Neural cell (in vitro differentiated cells): ENCODE data around the gene SEC16A. TPM values are rescaled to one million over a fixed set of nuclear protein-coding genes. Genes with fewer than 3 reads are reported as not detected.

Experiments
- H2AFZ ChIP-seq: fragments of 200-600, 300-800 bp; sonication (generic), shearing (Covaris generic); 2 replicates; pipeline ENCODE4 v1.6.0; 2014; ENCODE audit warnings: low read depth, mild to moderate bottlenecking, antibody characterized with exemption, low read length, moderate library complexity
- H3F3A ChIP-seq: fragments of 200-600 bp; shearing (Covaris generic); 2 replicates; pipeline ENCODE4 v1.6.1; 2016; ENCODE audit warnings: mild to moderate bottlenecking, moderate library complexity, mixed read lengths, antibody characterized with exemption, low read length; ENCODE audit not compliant: insufficient read depth, poor library complexity, severe bottlenecking
- H3K27ac ChIP-seq: fragments of 200-600, 300-800 bp; sonication (generic), shearing (Covaris generic); 2 replicates; pipeline ENCODE4 v1.5.1; 2014; ENCODE audit warnings: mild to moderate bottlenecking, low read length, moderate library complexity
- H3K27me3 ChIP-seq: fragments of 300-800, 200-600 bp; sonication (generic), shearing (Covaris generic); 2 replicates; pipeline ENCODE4 v1.6.0; 2014; ENCODE audit warnings: mild to moderate bottlenecking, low read depth, low read length, moderate library complexity; ENCODE audit not compliant: insufficient read depth
- H3K36me3 ChIP-seq: fragments of 300-800, 200-600 bp; sonication (generic), shearing (Covaris generic); 2 replicates; pipeline ENCODE4 v1.5.1; 2014; ENCODE audit warnings: mild to moderate bottlenecking, antibody characterized with exemption, low read length, moderate library complexity; ENCODE audit not compliant: insufficient read depth
- H3K4me2 ChIP-seq: fragments of 300-800, 200-600 bp; sonication (generic), shearing (Covaris generic); 2 replicates; pipeline ENCODE4 v1.6.0; 2014; ENCODE audit warnings: mild to moderate bottlenecking, low read length
- H3K4me3 ChIP-seq: fragments of 300-800, 200-600 bp; sonication (generic), shearing (Covaris generic); 2 replicates; pipeline ENCODE4 v1.5.1; 2014; ENCODE audit warnings: mild to moderate bottlenecking, low read length, moderate library complexity
- H3K79me2 ChIP-seq: fragments of 200-600 bp; shearing (Covaris generic); replicated peaks from 2 replicates; pipeline ENCODE4 v1.6.0; 2014; ENCODE audit warnings: mild to moderate bottlenecking, low read length, moderate library complexity; ENCODE audit not compliant: insufficient read depth
- H3K9ac ChIP-seq: fragments of 300-800, 200-600 bp; sonication (generic), shearing (Covaris generic); 2 replicates; pipeline ENCODE4 v1.6.1; 2016; ENCODE audit warnings: mild to moderate bottlenecking, low read length, mixed read lengths
- H3K9me2 ChIP-seq: fragments of 200-600 bp; shearing (Covaris generic); 2 replicates; pipeline ENCODE4 v1.6.1; 2016; ENCODE audit warnings: mild to moderate bottlenecking, low read length, mixed read lengths; ENCODE audit not compliant: insufficient read depth
- H3K9me3 ChIP-seq: fragments of 200-600, 300-800 bp; sonication (generic), shearing (Covaris generic); 2 replicates; pipeline ENCODE4 v1.6.1; 2016; ENCODE audit warnings: mild to moderate bottlenecking, mixed run types, low read length, moderate library complexity, mixed read lengths
- H4K20me1 ChIP-seq: fragments of 200-600 bp; shearing (Covaris generic); 2 replicates; pipeline ENCODE4 v1.6.1; 2016; ENCODE audit warnings: mild to moderate bottlenecking, mixed run types; ENCODE audit not compliant: insufficient read depth
- CTCF ChIP-seq: fragments of 450-650 bp; IDR thresholded peaks from 2 replicates; pipeline ENCODE4 v1.5.1; 2014; ENCODE audit warnings: antibody characterized with exemption, mild to moderate bottlenecking, moderate library complexity; ENCODE audit not compliant: poor library complexity, severe bottlenecking
- EP300 ChIP-seq: fragments of 450-650 bp; conservative IDR thresholded peaks from 2 replicates; pipeline ENCODE4 v1.6.1; 2014; ENCODE audit warnings: antibody characterized with exemption, mild to moderate bottlenecking, moderate library complexity; ENCODE audit not compliant: poor library complexity, severe bottlenecking
- EZH2 ChIP-seq: fragments of 200-600, 300-800 bp; shearing (Covaris generic), sonication (generic); IDR thresholded peaks from 2 replicates; pipeline ENCODE4 v1.6.1; 2014; ENCODE audit warnings: antibody characterized with exemption, low read length, borderline replicate concordance, mild to moderate bottlenecking; ENCODE audit not compliant: insufficient read depth, poor library complexity, severe bottlenecking
- MXI1 ChIP-seq: fragments of 450-650 bp; conservative IDR thresholded peaks from 2 replicates; pipeline ENCODE4 v1.6.1; 2014; ENCODE audit warnings: antibody characterized with exemption, mild to moderate bottlenecking; ENCODE audit not compliant: poor library complexity, severe bottlenecking
- POLR2AphosphoS5 ChIP-seq: IDR thresholded peaks from 2 replicates; pipeline ENCODE4 v1.6.1; 2012
- RAD21 ChIP-seq: fragments of 450-650 bp; conservative IDR thresholded peaks from 2 replicates; pipeline ENCODE4 v1.6.1; 2014; ENCODE audit warnings: antibody characterized with exemption, mild to moderate bottlenecking, moderate library complexity
- SMC3 ChIP-seq: fragments of 450-650 bp; conservative IDR thresholded peaks from 2 replicates; pipeline ENCODE4 v1.6.1; 2014; ENCODE audit warnings: antibody characterized with exemption, mild to moderate bottlenecking, moderate library complexity; ENCODE audit not compliant: poor library complexity
- TAF1 ChIP-seq: IDR thresholded peaks from 2 replicates; pipeline ENCODE4 v1.6.1; 2012; ENCODE audit warnings: low read depth
- polyA plus RNA-seq: library from polyadenylated mRNA; depleted of rRNA; stranded (reverse); fragments of >200 nt; gene quantifications from 2 replicates; pipeline ENCODE4 v1.2.3, GENCODE V29; 2014
- TF ChIP-seq, protein P1 (sequence below): IDR thresholded peaks from 2 replicates; pipeline ENCODE4 v1.6.1; 2012; ENCODE audit warnings: borderline replicate concordance

SEC16A gene
- polyA plus RNA-seq, 1 donor from 2014 or later: 15.4 TPM

DNA sequence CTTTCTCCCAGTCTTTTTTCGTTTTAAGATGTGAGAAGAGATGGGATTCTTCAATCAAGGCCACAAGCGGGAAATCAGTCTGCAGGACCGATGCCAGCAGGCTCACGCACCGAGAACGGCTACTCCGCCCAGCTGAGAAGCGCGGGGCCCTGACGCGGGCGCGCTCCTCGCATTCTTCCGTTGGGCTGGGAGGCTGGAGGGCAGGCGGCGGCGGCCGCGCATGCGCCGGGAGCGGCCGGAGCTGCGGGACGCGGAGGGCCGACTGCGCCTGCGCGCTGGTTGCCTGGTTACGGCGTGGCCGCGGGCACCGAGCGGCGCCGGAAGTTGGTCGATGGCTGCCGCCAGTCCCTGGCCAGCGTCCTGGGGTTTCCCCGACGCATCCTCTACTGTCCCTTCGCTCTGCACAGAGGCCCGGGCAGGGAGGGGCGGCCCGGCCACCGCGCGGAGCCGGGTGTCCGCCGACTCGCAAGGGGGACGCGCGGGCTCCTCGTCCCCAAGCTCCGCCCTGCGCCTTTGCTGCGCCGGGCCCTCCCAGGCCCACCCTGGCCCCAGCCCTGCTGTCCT, 831 bp upstream of the SEC16A start:
- Histone ChIP-seq H2AFZ (peak overlapping the region; percentile 65), H4K20me1 (peaks cover 4% of the 10 kb centered on the region)

DNA sequence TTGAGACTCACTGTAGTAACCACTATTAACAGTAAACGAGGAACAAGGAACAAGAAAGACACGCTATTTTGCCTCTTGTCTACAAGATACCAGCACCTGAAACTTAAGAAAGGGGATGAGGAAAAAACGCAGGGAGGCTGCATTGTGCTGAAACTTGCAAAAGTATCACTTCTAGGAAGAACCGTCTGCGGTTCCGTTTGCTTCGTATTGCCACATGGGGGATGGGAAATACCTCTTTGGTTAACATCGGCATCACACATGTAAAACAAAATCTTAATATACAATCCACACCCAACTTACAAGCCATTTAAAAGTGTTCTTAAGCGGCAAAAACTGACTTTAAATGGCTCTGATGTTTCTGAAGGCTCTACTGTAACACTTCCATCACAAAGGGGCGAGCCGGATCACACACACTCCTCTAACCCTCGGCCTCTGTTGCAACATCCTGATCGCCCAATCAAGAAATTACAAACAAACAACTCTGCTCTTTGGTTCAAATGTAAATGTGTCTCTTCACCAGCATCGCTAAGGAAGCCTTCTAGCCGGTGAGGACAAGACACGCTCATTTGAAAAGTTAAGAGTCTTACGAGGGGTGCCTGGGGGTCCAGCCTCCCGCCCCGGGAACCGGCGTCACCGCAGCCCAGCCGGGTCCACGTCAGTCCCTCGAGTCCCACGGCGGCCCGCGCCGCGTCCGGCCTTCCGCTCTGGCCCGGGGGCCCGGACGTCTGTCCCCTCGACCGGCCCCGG, 621 bp downstream of the SEC16A start:
- peak overlapping the region; percentile 86 for H3K9ac ChIP-seq
- H4K20me1 ChIP-seq: peaks cover 4% of the 10 kb centered on the region
- H3K9me2 ChIP-seq: no peaks in the 10 kb centered on the region
- peaks cover 40% of the 10 kb centered on the region for H3K79me2 ChIP-seq
- H3K27me3 ChIP-seq: no peaks in the 10 kb centered on the region
- H3F3A ChIP-seq: no peaks in the 10 kb centered on the region
- H3K36me3 ChIP-seq: no peaks in the 10 kb centered on the region
- peak overlapping the region; percentile 70 for H3K4me3 ChIP-seq
- peak overlapping the region; percentile 90 for H3K4me2 ChIP-seq
- H3K9me3 ChIP-seq: no peaks in the 10 kb centered on the region
- H3K27ac ChIP-seq: peak overlapping the region; percentile 95
- no peak overlapping the region for H2AFZ ChIP-seq
- TF ChIP-seq RAD21 (no peak), MXI1 (no peak), TAF1 (no peak), SMC3 (no peak), CTCF (no peak), EZH2 (no peak), EP300 (no peak)

More for the DNA sequence above, 831 bp upstream of the SEC16A start:
- H3F3A ChIP-seq: no peaks in the 10 kb centered on the region
- no peaks in the 10 kb centered on the region for H3K9me2 ChIP-seq
- H3K27ac ChIP-seq: peak overlapping the region; percentile 95
- no peaks in the 10 kb centered on the region for H3K27me3 ChIP-seq
- TF ChIP-seq, protein P1, sequence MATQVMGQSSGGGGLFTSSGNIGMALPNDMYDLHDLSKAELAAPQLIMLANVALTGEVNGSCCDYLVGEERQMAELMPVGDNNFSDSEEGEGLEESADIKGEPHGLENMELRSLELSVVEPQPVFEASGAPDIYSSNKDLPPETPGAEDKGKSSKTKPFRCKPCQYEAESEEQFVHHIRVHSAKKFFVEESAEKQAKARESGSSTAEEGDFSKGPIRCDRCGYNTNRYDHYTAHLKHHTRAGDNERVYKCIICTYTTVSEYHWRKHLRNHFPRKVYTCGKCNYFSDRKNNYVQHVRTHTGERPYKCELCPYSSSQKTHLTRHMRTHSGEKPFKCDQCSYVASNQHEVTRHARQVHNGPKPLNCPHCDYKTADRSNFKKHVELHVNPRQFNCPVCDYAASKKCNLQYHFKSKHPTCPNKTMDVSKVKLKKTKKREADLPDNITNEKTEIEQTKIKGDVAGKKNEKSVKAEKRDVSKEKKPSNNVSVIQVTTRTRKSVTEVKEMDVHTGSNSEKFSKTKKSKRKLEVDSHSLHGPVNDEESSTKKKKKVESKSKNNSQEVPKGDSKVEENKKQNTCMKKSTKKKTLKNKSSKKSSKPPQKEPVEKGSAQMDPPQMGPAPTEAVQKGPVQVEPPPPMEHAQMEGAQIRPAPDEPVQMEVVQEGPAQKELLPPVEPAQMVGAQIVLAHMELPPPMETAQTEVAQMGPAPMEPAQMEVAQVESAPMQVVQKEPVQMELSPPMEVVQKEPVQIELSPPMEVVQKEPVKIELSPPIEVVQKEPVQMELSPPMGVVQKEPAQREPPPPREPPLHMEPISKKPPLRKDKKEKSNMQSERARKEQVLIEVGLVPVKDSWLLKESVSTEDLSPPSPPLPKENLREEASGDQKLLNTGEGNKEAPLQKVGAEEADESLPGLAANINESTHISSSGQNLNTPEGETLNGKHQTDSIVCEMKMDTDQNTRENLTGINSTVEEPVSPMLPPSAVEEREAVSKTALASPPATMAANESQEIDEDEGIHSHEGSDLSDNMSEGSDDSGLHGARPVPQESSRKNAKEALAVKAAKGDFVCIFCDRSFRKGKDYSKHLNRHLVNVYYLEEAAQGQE: peak; percentile 90
- TF ChIP-seq POLR2AphosphoS5: peak; percentile 93
- no peak for TF ChIP-seq RAD21
- peak; percentile 66 for TF ChIP-seq TAF1
- peak; percentile 83 for TF ChIP-seq MXI1
- no peak for TF ChIP-seq EZH2
- no peak for TF ChIP-seq SMC3
- no peak for TF ChIP-seq CTCF
- peak; percentile 60 for TF ChIP-seq EP300
- H3K36me3 ChIP-seq: no peaks in the 10 kb centered on the region
- H3K4me2 ChIP-seq: peak overlapping the region; percentile 62
- peak overlapping the region; percentile 86 for H3K9ac ChIP-seq
- H3K4me3 ChIP-seq: peak overlapping the region; percentile 70
- H3K9me3 ChIP-seq: no peaks in the 10 kb centered on the region
- peaks cover 26% of the 10 kb centered on the region for H3K79me2 ChIP-seq
